ENCODE measurements around the gene SLC14A1. TPM values are rescaled to one million over a fixed set of nuclear protein-coding genes. Genes with fewer than 3 reads are reported as not detected.

SLC14A1 gene
- total RNA-seq, 4 donors from 2014 or later: 1.1 to 8.2 (median 7.1) TPM

DNA sequence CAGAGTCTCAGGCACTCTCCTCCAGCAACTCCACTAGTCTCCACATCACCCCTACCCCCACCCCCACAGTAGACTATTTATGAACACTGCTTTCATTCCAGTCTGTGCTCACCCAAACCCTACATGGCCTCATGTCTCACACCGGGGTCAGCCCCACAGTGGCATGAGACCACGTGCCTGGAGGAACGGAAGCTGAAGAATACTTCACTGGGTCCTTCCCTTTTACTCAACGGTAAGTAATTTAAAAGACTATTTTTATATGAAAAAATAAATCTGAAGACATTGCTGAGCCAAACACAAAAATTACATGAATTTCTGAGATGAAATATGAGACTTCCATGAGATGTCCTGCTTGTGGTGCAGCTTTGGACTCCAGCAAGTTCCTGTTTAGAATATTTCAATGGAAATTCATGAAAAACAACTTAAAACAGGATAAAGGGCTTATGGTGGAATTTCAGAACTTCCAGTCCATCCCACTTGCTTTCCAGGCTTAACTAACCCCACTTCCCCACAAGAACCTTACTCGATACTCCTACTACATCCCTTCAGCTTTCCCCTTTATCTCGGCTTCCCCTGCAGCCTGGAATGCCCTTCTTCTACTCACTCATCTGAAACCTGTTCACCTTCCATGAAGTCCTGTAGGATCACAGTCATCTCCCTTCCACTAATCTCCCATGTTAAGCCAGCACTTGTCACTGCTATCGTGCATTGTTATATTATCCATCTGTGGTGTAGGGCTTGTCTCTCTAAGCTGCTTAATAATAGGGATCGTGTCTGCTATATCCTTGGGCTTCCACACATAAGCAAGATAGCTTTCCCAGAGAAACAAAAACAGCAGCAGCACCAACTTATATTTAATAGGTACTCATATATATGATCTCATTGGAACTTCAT, 47.9 kb downstream of the SLC14A1 start:
- Histone ChIP-seq H3K36me3 (no peaks in the 10 kb centered on the region), H3K4me1 (peaks cover 4 to 7% of the 10 kb centered on the region in 2 donors), H3K9me3 (no peaks in the 10 kb centered on the region), H3K4me3 (no peak overlapping the region), H3K27me3 (peaks cover 0 to 15% (median 4%) of the 10 kb centered on the region in 3 donors), H3K27ac (no peak overlapping the region)
- no peak for TF ChIP-seq CTCF (IDR thresholded peaks at IDR 0.05 in 4 of 5, conservative IDR thresholded peaks at IDR 0.05 in 1 of 5)
- no peak for TF ChIP-seq POLR2A (IDR thresholded peaks at IDR 0.05)
- intact Hi-C loops (cut with DNase I; ENCODE audit: low total_unique reads) (no loop called here), in situ Hi-C loops (cut with MboI; ENCODE audit: low sequenced_read_pairs in 4 of 4) (loop anchor here in 1 of 4 donors (10.0 kb wide), 1 partner anchor 63 kb away; no protein-coding TSS in a partner anchor)
- ATAC-seq (no peak), DNase-seq (no peak)

DNA sequence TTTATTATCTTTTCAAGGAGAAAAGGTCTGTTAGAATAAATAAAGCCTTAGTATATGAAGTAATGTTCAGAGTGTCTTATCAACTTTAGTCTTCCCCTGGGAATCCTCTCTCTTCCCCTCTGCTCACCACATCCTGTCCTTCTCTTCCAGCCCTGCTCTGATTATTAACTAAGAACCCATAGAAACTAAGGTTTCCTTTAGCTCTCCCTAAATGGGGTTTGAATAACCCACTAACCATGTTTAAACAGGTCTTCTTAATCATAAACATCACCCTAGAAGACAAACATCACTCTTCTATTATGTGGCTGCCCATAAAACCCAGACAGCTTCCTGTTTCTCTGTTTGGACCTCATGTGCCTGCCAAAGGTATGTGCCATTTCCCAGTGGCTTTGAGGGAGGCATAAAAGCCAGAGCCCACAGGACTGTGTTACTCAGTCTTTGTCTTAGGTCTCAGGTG, 50.1 kb downstream of the SLC14A1 start:
- ATAC-seq (no peak), DNase-seq (no peak)
- Histone ChIP-seq H3K27me3 (peaks cover 2 to 15% (median 4%) of the 10 kb centered on the region in 3 donors), H3K4me3 (no peak overlapping the region), H3K4me1 (peaks cover 4 to 7% of the 10 kb centered on the region in 2 donors), H3K27ac (no peak overlapping the region), H3K9me3 (no peaks in the 10 kb centered on the region), H3K36me3 (no peaks in the 10 kb centered on the region)
- TF ChIP-seq POLR2A (IDR thresholded peaks at IDR 0.05) (no peak), CTCF (IDR thresholded peaks at IDR 0.05 in 4 of 5, conservative IDR thresholded peaks at IDR 0.05 in 1 of 5) (no peak)
- in situ Hi-C loops (cut with MboI; ENCODE audit: low sequenced_read_pairs in 4 of 4) (loop anchor here in 1 of 4 donors (10.0 kb wide), 1 partner anchor 61 kb away; no protein-coding TSS in a partner anchor), intact Hi-C loops (cut with DNase I; ENCODE audit: low total_unique reads) (no loop called here)

DNA sequence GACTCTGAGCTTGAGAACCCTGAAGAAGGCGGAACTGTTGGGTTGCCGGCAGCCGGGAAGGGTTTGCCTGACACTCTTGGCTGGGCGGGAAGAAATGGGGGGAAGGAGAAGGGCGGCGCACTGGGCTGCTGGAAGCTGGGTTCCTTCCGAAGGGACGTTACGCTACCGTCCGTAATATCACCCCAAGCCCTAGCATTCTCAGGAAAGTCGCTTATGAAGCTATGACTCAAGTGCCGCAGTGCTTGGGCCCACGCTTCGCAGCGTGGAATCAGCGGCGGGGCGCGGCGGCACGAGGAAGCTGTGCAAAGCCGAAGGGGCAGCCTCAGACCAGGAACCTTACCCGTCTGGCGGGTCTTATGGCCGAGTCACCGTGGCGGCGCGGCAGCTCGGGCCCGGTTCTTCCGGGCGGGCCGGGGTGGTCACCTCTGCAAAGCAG, 51.3 kb downstream of the SLC14A1 start:
- Histone ChIP-seq H3K4me1 (peaks cover 4 to 7% of the 10 kb centered on the region in 2 donors), H3K27ac (peak overlapping the region in 3 of 4 donors; percentile 42 to 47 (median 42)), H3K9me3 (no peaks in the 10 kb centered on the region), H3K36me3 (no peaks in the 10 kb centered on the region), H3K4me3 (peak overlapping the region; percentile 50 to 62 (median 56)), H3K27me3 (peaks cover 3 to 15% (median 4%) of the 10 kb centered on the region in 3 donors)
- intact Hi-C loops (cut with DNase I; ENCODE audit: low total_unique reads) (no loop called here), in situ Hi-C loops (cut with MboI; ENCODE audit: low sequenced_read_pairs in 4 of 4) (loop anchor here in 1 of 4 donors (10.0 kb wide), 1 partner anchor 60 kb away; no protein-coding TSS in a partner anchor)
- TF ChIP-seq POLR2A (IDR thresholded peaks at IDR 0.05): no peak
- no peak for TF ChIP-seq CTCF (IDR thresholded peaks at IDR 0.05 in 4 of 5, conservative IDR thresholded peaks at IDR 0.05 in 1 of 5)
- ATAC-seq: peak; percentile 24 to 33
- DNase-seq: peak; percentile 19 to 26

DNA sequence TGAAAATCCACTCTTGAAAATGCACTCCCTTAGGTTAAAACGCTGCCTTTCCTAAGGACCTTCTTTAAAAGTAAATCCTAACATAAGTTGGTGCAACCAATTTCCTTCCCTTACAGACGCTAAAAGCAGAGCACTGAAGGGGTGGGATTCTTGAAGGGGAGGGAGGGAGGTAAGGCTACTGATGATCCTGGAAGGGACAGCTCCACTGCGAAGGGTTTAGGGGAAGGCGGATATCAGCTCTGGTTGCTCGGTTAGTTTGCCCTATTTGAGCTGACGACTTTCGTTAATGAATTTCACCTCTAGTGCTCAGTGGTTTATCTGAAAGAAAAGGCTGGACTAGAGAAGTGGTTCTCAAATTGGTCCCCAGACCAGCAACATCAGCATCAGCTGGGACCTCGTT, 51.8 kb downstream of the SLC14A1 start:
- Histone ChIP-seq H3K27me3 (peaks cover 3 to 15% (median 4%) of the 10 kb centered on the region in 3 donors), H3K9me3 (no peaks in the 10 kb centered on the region), H3K27ac (peak overlapping the region in 3 of 4 donors; percentile 42 to 47 (median 42)), H3K4me1 (peaks cover 4 to 7% of the 10 kb centered on the region in 2 donors), H3K36me3 (no peaks in the 10 kb centered on the region), H3K4me3 (peak overlapping the region; percentile 50 to 62 (median 56))
- DNase-seq (no peak), ATAC-seq (no peak)
- intact Hi-C loops (cut with DNase I; ENCODE audit: low total_unique reads): no loop called here
- TF ChIP-seq POLR2A (IDR thresholded peaks at IDR 0.05): no peak
- TF ChIP-seq CTCF (IDR thresholded peaks at IDR 0.05 in 4 of 5, conservative IDR thresholded peaks at IDR 0.05 in 1 of 5): no peak
- in situ Hi-C loops (cut with MboI; ENCODE audit: low sequenced_read_pairs in 4 of 4): loop anchor here in 1 of 4 donors (10.0 kb wide), 1 partner anchor 59 kb away; no protein-coding TSS in a partner anchor
